Neural cell (in vitro differentiated cells): ENCODE results near the gene UCN2. TPM values are rescaled to one million over a fixed set of nuclear protein-coding genes. Genes with fewer than 3 reads are reported as not detected.

Source experiments
- H2AFZ ChIP-seq: fragments of 200-600, 300-800 bp; sonication (generic), shearing (Covaris generic); 2 replicates; pipeline ENCODE4 v1.6.0; 2014; ENCODE audit warnings: low read depth, mild to moderate bottlenecking, antibody characterized with exemption, low read length, moderate library complexity
- H3F3A ChIP-seq: fragments of 200-600 bp; shearing (Covaris generic); 2 replicates; pipeline ENCODE4 v1.6.1; 2016; ENCODE audit warnings: mild to moderate bottlenecking, moderate library complexity, mixed read lengths, antibody characterized with exemption, low read length; ENCODE audit not compliant: insufficient read depth, poor library complexity, severe bottlenecking
- H3K27ac ChIP-seq: fragments of 200-600, 300-800 bp; sonication (generic), shearing (Covaris generic); 2 replicates; pipeline ENCODE4 v1.5.1; 2014; ENCODE audit warnings: mild to moderate bottlenecking, low read length, moderate library complexity
- H3K27me3 ChIP-seq: fragments of 300-800, 200-600 bp; sonication (generic), shearing (Covaris generic); 2 replicates; pipeline ENCODE4 v1.6.0; 2014; ENCODE audit warnings: mild to moderate bottlenecking, low read depth, low read length, moderate library complexity; ENCODE audit not compliant: insufficient read depth
- H3K36me3 ChIP-seq: fragments of 300-800, 200-600 bp; sonication (generic), shearing (Covaris generic); 2 replicates; pipeline ENCODE4 v1.5.1; 2014; ENCODE audit warnings: mild to moderate bottlenecking, antibody characterized with exemption, low read length, moderate library complexity; ENCODE audit not compliant: insufficient read depth
- H3K4me2 ChIP-seq: fragments of 300-800, 200-600 bp; sonication (generic), shearing (Covaris generic); 2 replicates; pipeline ENCODE4 v1.6.0; 2014; ENCODE audit warnings: mild to moderate bottlenecking, low read length
- H3K4me3 ChIP-seq: fragments of 300-800, 200-600 bp; sonication (generic), shearing (Covaris generic); 2 replicates; pipeline ENCODE4 v1.5.1; 2014; ENCODE audit warnings: mild to moderate bottlenecking, low read length, moderate library complexity
- H3K79me2 ChIP-seq: fragments of 200-600 bp; shearing (Covaris generic); replicated peaks from 2 replicates; pipeline ENCODE4 v1.6.0; 2014; ENCODE audit warnings: mild to moderate bottlenecking, low read length, moderate library complexity; ENCODE audit not compliant: insufficient read depth
- H3K9ac ChIP-seq: fragments of 300-800, 200-600 bp; sonication (generic), shearing (Covaris generic); 2 replicates; pipeline ENCODE4 v1.6.1; 2016; ENCODE audit warnings: mild to moderate bottlenecking, low read length, mixed read lengths
- H3K9me2 ChIP-seq: fragments of 200-600 bp; shearing (Covaris generic); 2 replicates; pipeline ENCODE4 v1.6.1; 2016; ENCODE audit warnings: mild to moderate bottlenecking, low read length, mixed read lengths; ENCODE audit not compliant: insufficient read depth
- H3K9me3 ChIP-seq: fragments of 200-600, 300-800 bp; sonication (generic), shearing (Covaris generic); 2 replicates; pipeline ENCODE4 v1.6.1; 2016; ENCODE audit warnings: mild to moderate bottlenecking, mixed run types, low read length, moderate library complexity, mixed read lengths
- H4K20me1 ChIP-seq: fragments of 200-600 bp; shearing (Covaris generic); 2 replicates; pipeline ENCODE4 v1.6.1; 2016; ENCODE audit warnings: mild to moderate bottlenecking, mixed run types; ENCODE audit not compliant: insufficient read depth
- EP300 ChIP-seq: fragments of 450-650 bp; conservative IDR thresholded peaks from 2 replicates; pipeline ENCODE4 v1.6.1; 2014; ENCODE audit warnings: antibody characterized with exemption, mild to moderate bottlenecking, moderate library complexity; ENCODE audit not compliant: poor library complexity, severe bottlenecking
- EZH2 ChIP-seq: fragments of 200-600, 300-800 bp; shearing (Covaris generic), sonication (generic); IDR thresholded peaks from 2 replicates; pipeline ENCODE4 v1.6.1; 2014; ENCODE audit warnings: antibody characterized with exemption, low read length, borderline replicate concordance, mild to moderate bottlenecking; ENCODE audit not compliant: insufficient read depth, poor library complexity, severe bottlenecking
- MXI1 ChIP-seq: fragments of 450-650 bp; conservative IDR thresholded peaks from 2 replicates; pipeline ENCODE4 v1.6.1; 2014; ENCODE audit warnings: antibody characterized with exemption, mild to moderate bottlenecking; ENCODE audit not compliant: poor library complexity, severe bottlenecking
- POLR2AphosphoS5 ChIP-seq: IDR thresholded peaks from 2 replicates; pipeline ENCODE4 v1.6.1; 2012
- RAD21 ChIP-seq: fragments of 450-650 bp; conservative IDR thresholded peaks from 2 replicates; pipeline ENCODE4 v1.6.1; 2014; ENCODE audit warnings: antibody characterized with exemption, mild to moderate bottlenecking, moderate library complexity
- SMC3 ChIP-seq: fragments of 450-650 bp; conservative IDR thresholded peaks from 2 replicates; pipeline ENCODE4 v1.6.1; 2014; ENCODE audit warnings: antibody characterized with exemption, mild to moderate bottlenecking, moderate library complexity; ENCODE audit not compliant: poor library complexity
- TAF1 ChIP-seq: IDR thresholded peaks from 2 replicates; pipeline ENCODE4 v1.6.1; 2012; ENCODE audit warnings: low read depth
- polyA plus RNA-seq: library from polyadenylated mRNA; depleted of rRNA; stranded (reverse); fragments of >200 nt; gene quantifications from 2 replicates; pipeline ENCODE4 v1.2.3, GENCODE V29; 2014
- TF ChIP-seq, protein P1 (sequence below): fragments of 450-650 bp; IDR thresholded peaks from 2 replicates; pipeline ENCODE4 v1.5.1; 2014; ENCODE audit warnings: antibody characterized with exemption, mild to moderate bottlenecking, moderate library complexity; ENCODE audit not compliant: poor library complexity, severe bottlenecking
- TF ChIP-seq, protein P2 (sequence below): IDR thresholded peaks from 2 replicates; pipeline ENCODE4 v1.6.1; 2012; ENCODE audit warnings: borderline replicate concordance

Gene UCN2
- polyA plus RNA-seq, 1 donor from 2014 or later, result 0.68 TPM

DNA sequence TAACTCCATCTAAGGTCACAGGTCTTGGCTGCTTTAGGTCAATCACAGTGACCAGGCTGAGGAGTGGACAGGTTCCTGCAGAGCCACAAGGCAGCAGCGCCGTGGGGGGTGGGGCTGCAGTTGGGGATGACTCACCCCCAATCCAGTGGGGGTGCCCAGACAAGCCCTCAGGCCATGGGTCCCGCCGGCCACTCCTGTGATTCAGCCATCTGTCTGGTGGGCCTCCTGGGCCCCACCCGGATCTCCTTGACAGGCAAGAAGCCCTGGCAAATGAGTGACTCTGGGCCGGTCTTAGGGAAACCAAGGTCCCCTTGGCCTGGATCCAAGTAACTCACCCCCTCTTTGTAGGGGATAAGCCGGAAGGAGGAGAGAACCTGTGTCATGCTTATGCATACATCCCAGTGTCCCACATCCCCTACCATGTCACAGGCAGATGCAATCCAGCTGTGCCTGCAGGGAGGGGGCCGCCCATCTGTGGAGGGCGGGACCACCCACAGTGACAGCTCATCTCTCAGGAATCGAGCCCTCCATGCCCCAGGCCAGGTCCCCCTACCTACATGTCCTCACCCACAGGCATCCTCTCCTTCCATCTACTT is 32.0 kb upstream of the UCN2 start:
- H3K4me3 ChIP-seq, result no peak overlapping the region
- no peak overlapping the region for H3K9ac ChIP-seq
- no peaks in the 10 kb centered on the region for H3K9me2 ChIP-seq
- H4K20me1 ChIP-seq, result no peaks in the 10 kb centered on the region
- H3K27ac ChIP-seq, result no peak overlapping the region
- H3K79me2 ChIP-seq, result no peaks in the 10 kb centered on the region
- no peaks in the 10 kb centered on the region for H3F3A ChIP-seq
- no peak overlapping the region for H3K4me2 ChIP-seq
- TF ChIP-seq EP300 (no peak), POLR2AphosphoS5 (no peak), TAF1 (no peak), EZH2 (no peak), RAD21 (no peak), MXI1 (no peak), SMC3 (no peak)
- TF ChIP-seq, protein P1, sequence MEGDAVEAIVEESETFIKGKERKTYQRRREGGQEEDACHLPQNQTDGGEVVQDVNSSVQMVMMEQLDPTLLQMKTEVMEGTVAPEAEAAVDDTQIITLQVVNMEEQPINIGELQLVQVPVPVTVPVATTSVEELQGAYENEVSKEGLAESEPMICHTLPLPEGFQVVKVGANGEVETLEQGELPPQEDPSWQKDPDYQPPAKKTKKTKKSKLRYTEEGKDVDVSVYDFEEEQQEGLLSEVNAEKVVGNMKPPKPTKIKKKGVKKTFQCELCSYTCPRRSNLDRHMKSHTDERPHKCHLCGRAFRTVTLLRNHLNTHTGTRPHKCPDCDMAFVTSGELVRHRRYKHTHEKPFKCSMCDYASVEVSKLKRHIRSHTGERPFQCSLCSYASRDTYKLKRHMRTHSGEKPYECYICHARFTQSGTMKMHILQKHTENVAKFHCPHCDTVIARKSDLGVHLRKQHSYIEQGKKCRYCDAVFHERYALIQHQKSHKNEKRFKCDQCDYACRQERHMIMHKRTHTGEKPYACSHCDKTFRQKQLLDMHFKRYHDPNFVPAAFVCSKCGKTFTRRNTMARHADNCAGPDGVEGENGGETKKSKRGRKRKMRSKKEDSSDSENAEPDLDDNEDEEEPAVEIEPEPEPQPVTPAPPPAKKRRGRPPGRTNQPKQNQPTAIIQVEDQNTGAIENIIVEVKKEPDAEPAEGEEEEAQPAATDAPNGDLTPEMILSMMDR, result no peak
- TF ChIP-seq, protein P2, sequence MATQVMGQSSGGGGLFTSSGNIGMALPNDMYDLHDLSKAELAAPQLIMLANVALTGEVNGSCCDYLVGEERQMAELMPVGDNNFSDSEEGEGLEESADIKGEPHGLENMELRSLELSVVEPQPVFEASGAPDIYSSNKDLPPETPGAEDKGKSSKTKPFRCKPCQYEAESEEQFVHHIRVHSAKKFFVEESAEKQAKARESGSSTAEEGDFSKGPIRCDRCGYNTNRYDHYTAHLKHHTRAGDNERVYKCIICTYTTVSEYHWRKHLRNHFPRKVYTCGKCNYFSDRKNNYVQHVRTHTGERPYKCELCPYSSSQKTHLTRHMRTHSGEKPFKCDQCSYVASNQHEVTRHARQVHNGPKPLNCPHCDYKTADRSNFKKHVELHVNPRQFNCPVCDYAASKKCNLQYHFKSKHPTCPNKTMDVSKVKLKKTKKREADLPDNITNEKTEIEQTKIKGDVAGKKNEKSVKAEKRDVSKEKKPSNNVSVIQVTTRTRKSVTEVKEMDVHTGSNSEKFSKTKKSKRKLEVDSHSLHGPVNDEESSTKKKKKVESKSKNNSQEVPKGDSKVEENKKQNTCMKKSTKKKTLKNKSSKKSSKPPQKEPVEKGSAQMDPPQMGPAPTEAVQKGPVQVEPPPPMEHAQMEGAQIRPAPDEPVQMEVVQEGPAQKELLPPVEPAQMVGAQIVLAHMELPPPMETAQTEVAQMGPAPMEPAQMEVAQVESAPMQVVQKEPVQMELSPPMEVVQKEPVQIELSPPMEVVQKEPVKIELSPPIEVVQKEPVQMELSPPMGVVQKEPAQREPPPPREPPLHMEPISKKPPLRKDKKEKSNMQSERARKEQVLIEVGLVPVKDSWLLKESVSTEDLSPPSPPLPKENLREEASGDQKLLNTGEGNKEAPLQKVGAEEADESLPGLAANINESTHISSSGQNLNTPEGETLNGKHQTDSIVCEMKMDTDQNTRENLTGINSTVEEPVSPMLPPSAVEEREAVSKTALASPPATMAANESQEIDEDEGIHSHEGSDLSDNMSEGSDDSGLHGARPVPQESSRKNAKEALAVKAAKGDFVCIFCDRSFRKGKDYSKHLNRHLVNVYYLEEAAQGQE, result no peak
- H3K27me3 ChIP-seq, result no peaks in the 10 kb centered on the region
- no peak overlapping the region for H2AFZ ChIP-seq
- H3K36me3 ChIP-seq, result no peaks in the 10 kb centered on the region
- H3K9me3 ChIP-seq, result no peaks in the 10 kb centered on the region

DNA sequence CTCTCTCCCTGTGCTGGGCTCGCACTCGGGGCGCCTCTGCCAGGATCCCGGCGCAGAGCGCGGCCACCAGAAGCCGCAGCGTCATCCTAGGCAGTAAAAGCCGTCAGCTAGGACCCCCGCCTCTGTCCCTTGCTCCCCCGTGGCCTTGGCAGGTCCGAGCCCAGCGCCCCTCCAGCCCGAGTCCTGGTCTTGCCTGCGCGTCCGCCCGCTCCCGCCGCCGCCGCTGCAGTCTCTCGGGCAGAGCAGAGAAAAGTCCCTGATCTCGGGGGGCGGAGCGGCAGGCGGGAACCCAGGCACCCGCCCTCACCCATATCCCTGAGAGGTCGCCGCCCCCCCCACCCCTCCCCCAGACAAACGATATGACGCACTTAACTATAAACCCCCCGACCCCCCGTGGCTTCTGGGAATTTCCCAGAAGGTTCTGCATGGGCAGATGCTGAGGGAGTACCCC is 31.5 kb upstream of the UCN2 start, which contains the start of gene COL7A1:
Gene COL7A1 (minus strand): TSS at position 255 of the 451 bp plus-strand sequence. CDS start 170 bp downstream, at position 85.
- Histone ChIP-seq H3K9ac (no peak within 1 kb of the TSS), H3K4me3 (no peak within 1 kb of the TSS), H3K27ac (no peak within 1 kb of the TSS), H3K9me3 (no peaks in the 10 kb centered on the region), H3K4me2 (no peak within 1 kb of the TSS), H3F3A (no peaks in the 10 kb centered on the region), H3K36me3 (no peaks in the 10 kb centered on the region), H3K9me2 (no peaks in the 10 kb centered on the region), H3K27me3 (no peaks in the 10 kb centered on the region), H4K20me1 (no peaks in the 10 kb centered on the region), H2AFZ (no peak within 1 kb of the TSS), H3K79me2 (no peaks in the 10 kb centered on the region)
- no peak for TF ChIP-seq MXI1
- TF ChIP-seq, protein P1, result no peak
- no peak for TF ChIP-seq RAD21
- no peak for TF ChIP-seq EP300
- TF ChIP-seq EZH2, result no peak
- TF ChIP-seq POLR2AphosphoS5, result no peak
- no peak for TF ChIP-seq SMC3
- no peak for TF ChIP-seq TAF1
- TF ChIP-seq, protein P2, result no peak
